Measurements from ENCODE around the gene ATP11A. TPM values are rescaled to one million over a fixed set of nuclear protein-coding genes. Genes with fewer than 3 reads are reported as not detected.

Gene ATP11A
- total and polyA plus RNA-seq, 9 of the 15 experiments (the other 6 are each of a cell fraction or from before 2014, with no cell fraction given), result 0.38 to 34.2 (median 4.2) TPM

DNA sequence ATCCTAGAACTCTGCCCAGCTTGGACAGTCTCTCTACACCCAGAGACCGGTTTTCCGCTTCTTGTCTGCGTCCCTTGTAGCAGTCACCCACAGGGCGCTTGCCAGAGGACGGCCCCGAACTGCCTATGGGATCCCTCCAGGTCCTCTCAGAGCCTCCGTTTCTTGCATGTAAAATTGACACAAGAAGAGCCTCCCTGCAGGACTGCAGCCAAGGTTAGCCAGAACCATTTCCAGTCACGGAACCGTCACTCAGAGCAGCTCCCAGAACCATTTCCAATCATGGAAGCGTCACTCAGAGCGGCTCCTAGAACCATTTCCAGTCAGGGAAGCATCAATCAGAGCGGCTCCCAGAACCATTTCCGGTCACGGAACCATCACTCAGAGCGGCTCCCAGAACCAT lies 65.5 kb downstream of the ATP11A start (continued):
- TF ChIP-seq, protein P1, sequence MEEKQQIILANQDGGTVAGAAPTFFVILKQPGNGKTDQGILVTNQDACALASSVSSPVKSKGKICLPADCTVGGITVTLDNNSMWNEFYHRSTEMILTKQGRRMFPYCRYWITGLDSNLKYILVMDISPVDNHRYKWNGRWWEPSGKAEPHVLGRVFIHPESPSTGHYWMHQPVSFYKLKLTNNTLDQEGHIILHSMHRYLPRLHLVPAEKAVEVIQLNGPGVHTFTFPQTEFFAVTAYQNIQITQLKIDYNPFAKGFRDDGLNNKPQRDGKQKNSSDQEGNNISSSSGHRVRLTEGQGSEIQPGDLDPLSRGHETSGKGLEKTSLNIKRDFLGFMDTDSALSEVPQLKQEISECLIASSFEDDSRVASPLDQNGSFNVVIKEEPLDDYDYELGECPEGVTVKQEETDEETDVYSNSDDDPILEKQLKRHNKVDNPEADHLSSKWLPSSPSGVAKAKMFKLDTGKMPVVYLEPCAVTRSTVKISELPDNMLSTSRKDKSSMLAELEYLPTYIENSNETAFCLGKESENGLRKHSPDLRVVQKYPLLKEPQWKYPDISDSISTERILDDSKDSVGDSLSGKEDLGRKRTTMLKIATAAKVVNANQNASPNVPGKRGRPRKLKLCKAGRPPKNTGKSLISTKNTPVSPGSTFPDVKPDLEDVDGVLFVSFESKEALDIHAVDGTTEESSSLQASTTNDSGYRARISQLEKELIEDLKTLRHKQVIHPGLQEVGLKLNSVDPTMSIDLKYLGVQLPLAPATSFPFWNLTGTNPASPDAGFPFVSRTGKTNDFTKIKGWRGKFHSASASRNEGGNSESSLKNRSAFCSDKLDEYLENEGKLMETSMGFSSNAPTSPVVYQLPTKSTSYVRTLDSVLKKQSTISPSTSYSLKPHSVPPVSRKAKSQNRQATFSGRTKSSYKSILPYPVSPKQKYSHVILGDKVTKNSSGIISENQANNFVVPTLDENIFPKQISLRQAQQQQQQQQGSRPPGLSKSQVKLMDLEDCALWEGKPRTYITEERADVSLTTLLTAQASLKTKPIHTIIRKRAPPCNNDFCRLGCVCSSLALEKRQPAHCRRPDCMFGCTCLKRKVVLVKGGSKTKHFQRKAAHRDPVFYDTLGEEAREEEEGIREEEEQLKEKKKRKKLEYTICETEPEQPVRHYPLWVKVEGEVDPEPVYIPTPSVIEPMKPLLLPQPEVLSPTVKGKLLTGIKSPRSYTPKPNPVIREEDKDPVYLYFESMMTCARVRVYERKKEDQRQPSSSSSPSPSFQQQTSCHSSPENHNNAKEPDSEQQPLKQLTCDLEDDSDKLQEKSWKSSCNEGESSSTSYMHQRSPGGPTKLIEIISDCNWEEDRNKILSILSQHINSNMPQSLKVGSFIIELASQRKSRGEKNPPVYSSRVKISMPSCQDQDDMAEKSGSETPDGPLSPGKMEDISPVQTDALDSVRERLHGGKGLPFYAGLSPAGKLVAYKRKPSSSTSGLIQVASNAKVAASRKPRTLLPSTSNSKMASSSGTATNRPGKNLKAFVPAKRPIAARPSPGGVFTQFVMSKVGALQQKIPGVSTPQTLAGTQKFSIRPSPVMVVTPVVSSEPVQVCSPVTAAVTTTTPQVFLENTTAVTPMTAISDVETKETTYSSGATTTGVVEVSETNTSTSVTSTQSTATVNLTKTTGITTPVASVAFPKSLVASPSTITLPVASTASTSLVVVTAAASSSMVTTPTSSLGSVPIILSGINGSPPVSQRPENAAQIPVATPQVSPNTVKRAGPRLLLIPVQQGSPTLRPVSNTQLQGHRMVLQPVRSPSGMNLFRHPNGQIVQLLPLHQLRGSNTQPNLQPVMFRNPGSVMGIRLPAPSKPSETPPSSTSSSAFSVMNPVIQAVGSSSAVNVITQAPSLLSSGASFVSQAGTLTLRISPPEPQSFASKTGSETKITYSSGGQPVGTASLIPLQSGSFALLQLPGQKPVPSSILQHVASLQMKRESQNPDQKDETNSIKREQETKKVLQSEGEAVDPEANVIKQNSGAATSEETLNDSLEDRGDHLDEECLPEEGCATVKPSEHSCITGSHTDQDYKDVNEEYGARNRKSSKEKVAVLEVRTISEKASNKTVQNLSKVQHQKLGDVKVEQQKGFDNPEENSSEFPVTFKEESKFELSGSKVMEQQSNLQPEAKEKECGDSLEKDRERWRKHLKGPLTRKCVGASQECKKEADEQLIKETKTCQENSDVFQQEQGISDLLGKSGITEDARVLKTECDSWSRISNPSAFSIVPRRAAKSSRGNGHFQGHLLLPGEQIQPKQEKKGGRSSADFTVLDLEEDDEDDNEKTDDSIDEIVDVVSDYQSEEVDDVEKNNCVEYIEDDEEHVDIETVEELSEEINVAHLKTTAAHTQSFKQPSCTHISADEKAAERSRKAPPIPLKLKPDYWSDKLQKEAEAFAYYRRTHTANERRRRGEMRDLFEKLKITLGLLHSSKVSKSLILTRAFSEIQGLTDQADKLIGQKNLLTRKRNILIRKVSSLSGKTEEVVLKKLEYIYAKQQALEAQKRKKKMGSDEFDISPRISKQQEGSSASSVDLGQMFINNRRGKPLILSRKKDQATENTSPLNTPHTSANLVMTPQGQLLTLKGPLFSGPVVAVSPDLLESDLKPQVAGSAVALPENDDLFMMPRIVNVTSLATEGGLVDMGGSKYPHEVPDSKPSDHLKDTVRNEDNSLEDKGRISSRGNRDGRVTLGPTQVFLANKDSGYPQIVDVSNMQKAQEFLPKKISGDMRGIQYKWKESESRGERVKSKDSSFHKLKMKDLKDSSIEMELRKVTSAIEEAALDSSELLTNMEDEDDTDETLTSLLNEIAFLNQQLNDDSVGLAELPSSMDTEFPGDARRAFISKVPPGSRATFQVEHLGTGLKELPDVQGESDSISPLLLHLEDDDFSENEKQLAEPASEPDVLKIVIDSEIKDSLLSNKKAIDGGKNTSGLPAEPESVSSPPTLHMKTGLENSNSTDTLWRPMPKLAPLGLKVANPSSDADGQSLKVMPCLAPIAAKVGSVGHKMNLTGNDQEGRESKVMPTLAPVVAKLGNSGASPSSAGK (IDR thresholded peaks at IDR 0.05), result no peak
